NCI-H187 treated with DMSO at 0.1 percent for 48 hours (cell line): ENCODE data around the gene NPLOC4.

Source experiments
- DNase-seq: peaks from one replicate; lab custom pipeline; 2025; lab: John Stamatoyannopoulos, UW

The NPLOC4 gene

DNA sequence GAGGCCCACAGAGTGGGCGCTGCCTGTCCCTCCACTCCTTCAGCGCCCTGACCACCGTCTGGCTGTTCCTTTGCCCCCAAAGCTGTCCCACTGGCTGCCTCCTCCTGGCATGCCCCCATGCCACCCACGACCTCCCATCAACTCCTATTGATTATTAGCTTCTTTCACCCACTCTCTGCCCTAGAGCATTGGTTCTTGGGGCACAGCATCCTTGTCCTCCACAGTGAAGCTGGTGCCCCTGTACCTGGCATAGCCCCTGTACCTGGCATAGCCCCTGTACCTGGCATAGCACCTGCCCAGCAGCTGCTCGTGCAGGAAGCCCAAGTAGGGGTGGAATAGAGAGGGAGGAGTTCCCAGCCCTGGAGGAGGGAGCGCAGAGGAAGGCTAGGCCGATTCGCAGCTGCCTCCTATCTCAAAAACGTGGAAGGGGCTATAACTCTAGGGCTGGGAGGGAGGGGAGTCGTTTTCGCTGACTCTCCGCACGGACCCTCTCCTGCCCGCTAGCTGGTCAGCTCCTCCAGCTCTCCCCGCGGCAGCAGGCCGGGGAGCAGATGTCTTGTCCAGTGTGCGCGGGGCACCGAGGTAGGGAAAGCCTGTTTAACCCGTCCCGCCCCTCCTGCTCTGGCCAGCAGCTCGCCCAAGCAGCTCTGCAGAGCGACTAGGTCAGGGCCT, 118.7 kb downstream of the NPLOC4 start:
- DNase-seq, result no peak

DNA sequence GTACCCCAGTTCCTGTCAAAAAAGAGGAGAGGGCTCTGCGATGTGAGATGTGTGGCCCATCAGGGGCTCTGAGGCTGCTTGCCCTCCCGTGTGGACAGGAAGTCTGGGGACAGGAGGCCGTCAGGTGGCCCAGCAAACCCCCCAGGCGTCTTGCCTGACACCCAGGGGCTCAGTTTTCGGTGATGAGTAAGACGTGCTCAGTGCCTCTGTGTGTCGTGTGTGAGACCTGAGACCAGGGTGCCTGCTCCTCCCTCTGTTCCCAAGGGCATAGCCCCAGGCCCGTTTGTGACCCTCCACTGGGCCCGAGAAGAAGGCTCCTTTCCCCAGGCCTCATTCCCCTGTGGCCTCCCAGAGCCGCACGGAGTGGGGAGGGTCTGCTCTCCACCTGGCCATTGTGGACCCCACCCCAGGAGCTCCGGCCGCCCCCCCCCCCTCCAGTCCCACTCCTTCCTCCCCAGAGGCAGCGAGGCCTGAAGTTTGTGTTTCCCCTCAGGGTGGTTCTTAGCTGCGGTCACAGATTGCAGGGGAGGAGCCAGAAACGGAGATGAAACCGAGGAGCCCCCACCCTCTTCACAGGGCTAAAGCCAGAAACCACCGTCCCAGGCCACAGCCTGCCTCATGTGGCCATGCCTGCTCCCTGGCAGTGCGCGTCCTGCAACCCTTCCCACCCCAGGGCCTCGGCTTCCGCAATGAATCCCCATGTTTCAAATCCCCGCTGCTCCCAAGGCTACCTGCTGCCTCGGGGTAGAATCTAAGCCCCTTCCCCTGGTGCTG, 119.4 kb downstream of the NPLOC4 start:
- no peak for DNase-seq

DNA sequence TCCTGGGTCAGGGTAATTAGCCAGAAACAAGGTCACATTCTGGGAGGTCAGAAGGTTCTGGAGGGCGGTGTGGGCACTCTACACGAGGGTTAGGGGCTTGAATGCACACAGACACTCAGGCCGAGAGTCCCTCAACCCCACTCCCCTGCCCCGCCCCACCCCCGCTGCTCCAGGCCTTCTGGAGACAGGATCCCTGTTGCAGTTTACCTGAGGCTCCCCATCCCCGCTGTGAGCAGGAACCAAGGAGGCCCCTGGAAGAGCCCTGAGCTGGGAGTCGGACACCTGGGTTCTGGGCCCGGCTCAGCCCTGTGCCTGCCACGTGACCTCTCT, 119.9 kb downstream of the NPLOC4 start:
- no peak for DNase-seq

DNA sequence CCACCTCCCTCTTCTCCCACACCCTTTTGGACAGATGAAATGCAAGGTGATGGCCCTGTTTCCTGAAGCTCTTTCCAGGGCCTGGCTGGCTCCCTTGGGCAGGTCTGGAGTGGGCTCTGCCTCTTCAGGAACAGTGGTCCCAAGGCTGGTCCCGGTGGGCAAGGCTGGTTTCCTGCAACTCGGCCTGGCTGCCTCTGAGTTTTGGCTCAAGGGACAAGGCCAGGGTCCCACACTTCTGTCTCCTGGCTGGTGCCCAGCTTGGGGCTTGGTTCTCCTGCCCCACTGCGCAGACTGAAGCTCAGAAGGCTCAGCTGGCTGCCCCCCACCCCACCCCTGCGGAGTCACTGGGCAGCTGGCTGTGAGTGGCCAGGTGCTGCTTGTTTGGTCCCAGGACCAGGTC, 120.5 kb downstream of the NPLOC4 start:
- DNase-seq, result no peak

GRCh38 chr17:81515530-81516041, 121.3 kb downstream of the NPLOC4 start:
- DNase-seq, result no peak

- no peak for DNase-seq
Observed at GRCh38 chr17:81514739-81515529, 122.0 kb downstream of the NPLOC4 start.

GRCh38 chr17:81514489-81514738, 122.5 kb downstream of the NPLOC4 start:
- no peak for DNase-seq

GRCh38 chr17:81513753-81514488, 123.0 kb downstream of the NPLOC4 start:
- no peak for DNase-seq

GRCh38 chr17:81513372-81513752, 123.5 kb downstream of the NPLOC4 start:
- DNase-seq, result no peak

DNA sequence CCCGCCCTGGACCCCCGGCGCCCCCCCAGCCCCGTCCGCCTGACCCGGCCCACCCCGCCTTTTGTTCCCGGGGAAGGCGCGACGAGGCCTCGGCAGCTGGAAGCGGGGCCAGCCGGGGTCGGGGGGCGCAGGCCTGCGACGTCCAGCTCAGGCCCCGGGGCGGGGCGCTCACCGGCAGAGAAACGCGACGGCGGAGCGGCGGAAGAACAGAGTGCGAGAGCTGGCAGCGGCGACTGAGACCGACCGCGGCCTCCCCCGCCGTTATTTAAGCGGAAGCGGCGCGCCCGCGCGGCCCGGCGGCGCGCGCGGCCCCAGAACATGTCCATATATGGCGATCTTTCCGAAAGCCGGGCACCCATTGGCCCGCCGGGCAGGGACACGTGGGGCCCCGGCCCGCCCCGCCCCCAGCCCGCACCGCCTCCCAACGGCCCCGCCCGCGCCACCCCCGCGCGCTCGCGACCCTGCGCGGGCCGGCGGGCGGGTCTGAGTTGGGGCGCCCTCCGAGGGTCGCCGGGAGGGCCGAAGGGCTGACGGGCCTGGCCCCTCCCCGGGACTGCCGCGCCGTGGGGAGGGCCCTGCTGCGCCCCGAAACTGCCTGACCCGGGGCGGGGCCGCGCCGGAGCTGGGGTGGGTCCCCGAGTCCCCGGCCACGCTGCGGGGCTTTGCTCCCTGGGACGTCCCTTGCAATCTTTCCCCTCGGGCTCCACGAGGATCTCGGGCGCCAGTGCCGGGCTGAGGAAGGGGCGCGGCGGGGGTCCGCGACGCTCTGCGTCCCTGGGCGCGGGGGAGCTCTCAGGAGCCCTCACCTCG, 124.1 kb downstream of the NPLOC4 start, which contains the start of gene ACTG1:
TSS of gene ACTG1 (minus strand) at position 238 of the 810 bp plus-strand sequence. CDS start 445 bp downstream, outside the sequence.
- no peak for DNase-seq

- no peak for DNase-seq
Observed at GRCh38 chr17:81511804-81512561, 124.9 kb downstream of the NPLOC4 start.

DNA sequence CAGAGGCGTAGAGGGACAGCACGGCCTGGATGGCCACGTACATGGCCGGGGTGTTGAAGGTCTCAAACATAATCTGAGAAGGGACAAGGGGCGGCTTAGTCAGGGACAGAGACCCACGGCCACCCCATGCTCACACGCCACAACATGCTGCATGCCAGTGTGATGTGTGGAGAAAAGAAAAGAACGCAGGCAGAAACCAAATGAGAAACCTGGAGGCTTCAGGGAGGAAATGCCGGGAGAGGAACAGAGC, 125.4 kb downstream of the NPLOC4 start:
- no peak for DNase-seq

GRCh38 chr17:81510785-81511553, 125.9 kb downstream of the NPLOC4 start:
- no peak for DNase-seq

GRCh38 chr17:81509972-81510784, 126.7 kb downstream of the NPLOC4 start:
- no peak for DNase-seq

- no peak for DNase-seq
Observed at GRCh38 chr17:81509207-81509971, 127.5 kb downstream of the NPLOC4 start.

GRCh38 chr17:81508639-81509206, 128.2 kb downstream of the NPLOC4 start:
- no peak for DNase-seq
